Measurements from ENCODE around the gene NR1H4.

- TF ChIP-seq CTCF (IDR thresholded peaks at IDR 0.05) = no peak
- TF ChIP-seq POLR2A (IDR thresholded peaks at IDR 0.05) = no peak
- no peak for TF ChIP-seq POLR2AphosphoS5 (IDR thresholded peaks at IDR 0.05)
These were observed 10.7 kb downstream of the NR1H4 start for GRCh38 chr12:100484183-100484886.

Data from prostate gland (tissue), 2 donors.